ENCODE results near the gene FITM1.

- TF ChIP-seq, protein P1, sequence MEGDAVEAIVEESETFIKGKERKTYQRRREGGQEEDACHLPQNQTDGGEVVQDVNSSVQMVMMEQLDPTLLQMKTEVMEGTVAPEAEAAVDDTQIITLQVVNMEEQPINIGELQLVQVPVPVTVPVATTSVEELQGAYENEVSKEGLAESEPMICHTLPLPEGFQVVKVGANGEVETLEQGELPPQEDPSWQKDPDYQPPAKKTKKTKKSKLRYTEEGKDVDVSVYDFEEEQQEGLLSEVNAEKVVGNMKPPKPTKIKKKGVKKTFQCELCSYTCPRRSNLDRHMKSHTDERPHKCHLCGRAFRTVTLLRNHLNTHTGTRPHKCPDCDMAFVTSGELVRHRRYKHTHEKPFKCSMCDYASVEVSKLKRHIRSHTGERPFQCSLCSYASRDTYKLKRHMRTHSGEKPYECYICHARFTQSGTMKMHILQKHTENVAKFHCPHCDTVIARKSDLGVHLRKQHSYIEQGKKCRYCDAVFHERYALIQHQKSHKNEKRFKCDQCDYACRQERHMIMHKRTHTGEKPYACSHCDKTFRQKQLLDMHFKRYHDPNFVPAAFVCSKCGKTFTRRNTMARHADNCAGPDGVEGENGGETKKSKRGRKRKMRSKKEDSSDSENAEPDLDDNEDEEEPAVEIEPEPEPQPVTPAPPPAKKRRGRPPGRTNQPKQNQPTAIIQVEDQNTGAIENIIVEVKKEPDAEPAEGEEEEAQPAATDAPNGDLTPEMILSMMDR (IDR thresholded peaks at IDR 0.05), result no peak
- TF ChIP-seq ZFX (IDR thresholded peaks at IDR 0.05; ENCODE audit: borderline replicate concordance), result no peak
Measured at GRCh38 chr14:24130380-24130716, at the start of gene FITM1.

All from 22Rv1 (cell line).